DMS79 treated with DMSO at 0.1 percent for 48 hours (cell line): ENCODE results near the gene TAOK3.
"Not testable (repeated sequence)": the region's sequence is repeated elsewhere in the genome, so short reads cannot be mapped to it uniquely, and the experiment has no call there.

Source experiments
- DNase-seq: peaks from one replicate; lab custom pipeline; 2025; lab: John Stamatoyannopoulos, UW

The TAOK3 gene

GRCh38 chr12:118299791-118300460 lies 72.8 kb downstream of the TAOK3 start:
- DNase-seq: no peak

GRCh38 chr12:118297284-118297683 lies 75.4 kb downstream of the TAOK3 start:
- no peak for DNase-seq

GRCh38 chr12:118292836-118293235 lies 79.9 kb downstream of the TAOK3 start:
- no peak for DNase-seq

DNA sequence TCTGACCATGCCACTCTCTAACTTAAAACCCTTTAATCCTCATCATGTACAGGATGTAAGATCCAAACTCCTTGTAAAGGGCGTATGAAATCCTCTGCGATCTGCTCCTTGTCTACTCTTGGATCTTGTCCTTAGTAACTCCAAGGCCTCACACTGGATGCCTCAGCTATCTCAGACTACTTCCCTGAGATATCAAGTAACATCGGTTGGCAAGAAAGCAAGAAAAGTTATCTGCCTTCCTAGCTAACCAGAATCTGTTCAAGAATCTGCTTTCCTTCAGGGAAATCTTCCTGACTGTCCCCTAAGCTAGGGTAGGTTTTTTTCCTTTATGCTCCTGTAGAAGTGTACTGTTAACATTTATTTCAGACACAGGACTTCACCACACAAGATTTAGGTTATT lies 82.6 kb downstream of the TAOK3 start:
- DNase-seq: no peak

DNA sequence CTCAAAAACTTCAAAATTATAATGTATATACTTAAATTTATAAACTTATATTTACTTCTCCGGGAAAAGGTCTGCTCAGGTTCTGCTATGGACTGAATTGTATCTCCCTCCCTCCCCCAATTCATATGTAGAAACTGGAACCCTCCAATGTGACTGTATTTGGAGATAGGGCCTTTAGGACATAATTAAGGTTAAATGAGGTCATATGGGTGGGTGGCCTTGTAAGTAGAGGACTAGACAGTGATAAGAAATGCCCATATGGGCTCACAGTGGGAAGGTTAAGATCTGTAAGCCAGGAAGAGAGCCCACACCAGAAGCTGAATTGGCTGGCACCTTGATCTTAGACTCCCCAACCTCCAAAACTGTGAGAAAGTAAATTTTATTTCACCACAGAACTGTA lies 84.5 kb downstream of the TAOK3 start:
- DNase-seq: no peak

GRCh38 chr12:118287728-118288127 lies 85.0 kb downstream of the TAOK3 start:
- DNase-seq: no peak

- no peak for DNase-seq
Measured at GRCh38 chr12:118282767-118283166, 89.9 kb downstream of the TAOK3 start.

- DNase-seq: not testable (repeated sequence)
Measured at GRCh38 chr12:118278288-118278687, 94.4 kb downstream of the TAOK3 start.

GRCh38 chr12:118274066-118274465 lies 98.6 kb downstream of the TAOK3 start:
- no peak for DNase-seq

DNA sequence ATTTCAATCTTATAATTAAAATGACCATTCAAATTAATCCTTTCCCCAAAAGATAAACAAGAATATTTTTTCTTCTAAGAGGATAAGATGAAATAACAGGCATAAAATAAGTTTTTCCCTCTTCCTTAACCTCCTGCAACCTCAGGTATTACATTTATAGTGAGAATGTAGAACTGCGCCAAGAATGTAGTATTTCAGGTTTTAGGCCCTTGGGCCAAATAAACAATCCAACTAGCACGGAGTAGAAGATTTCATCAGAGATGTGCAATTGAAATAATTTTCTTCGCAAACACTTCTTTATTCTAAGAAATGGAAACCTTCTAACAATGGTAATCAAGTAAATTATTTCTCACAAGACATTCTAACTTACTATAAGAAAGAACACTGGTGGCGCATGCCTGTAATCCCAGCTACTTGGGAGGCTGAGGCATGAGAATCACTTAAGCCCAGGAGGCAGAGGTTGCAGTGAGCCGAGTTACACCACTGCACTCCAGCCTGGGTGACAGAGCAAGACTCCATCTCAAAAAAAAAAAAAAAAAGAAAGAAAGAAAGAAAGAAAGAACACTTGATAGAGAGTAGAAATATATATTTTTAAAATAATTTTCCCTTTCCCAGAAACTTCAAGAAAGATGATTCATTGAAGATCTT lies 100.8 kb downstream of the TAOK3 start:
- DNase-seq: no peak

DNA sequence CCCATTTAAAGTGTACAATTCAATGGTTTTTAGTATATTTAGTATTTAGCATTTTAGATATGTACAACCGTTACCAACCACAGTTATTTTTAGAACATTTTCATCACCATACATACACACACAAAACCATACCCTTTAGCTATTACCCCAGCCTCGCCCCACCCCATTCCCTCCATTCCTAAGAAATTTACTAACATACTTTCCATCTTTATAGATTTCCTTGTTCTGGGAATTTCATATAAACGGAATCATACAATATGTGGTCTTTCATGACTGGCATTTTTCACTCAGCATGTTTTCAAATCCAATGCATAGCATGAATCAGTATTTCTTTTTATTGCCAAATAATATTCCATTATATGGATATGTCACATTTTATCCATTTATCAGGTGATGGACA lies 101.5 kb downstream of the TAOK3 start:
- no peak for DNase-seq

DNA sequence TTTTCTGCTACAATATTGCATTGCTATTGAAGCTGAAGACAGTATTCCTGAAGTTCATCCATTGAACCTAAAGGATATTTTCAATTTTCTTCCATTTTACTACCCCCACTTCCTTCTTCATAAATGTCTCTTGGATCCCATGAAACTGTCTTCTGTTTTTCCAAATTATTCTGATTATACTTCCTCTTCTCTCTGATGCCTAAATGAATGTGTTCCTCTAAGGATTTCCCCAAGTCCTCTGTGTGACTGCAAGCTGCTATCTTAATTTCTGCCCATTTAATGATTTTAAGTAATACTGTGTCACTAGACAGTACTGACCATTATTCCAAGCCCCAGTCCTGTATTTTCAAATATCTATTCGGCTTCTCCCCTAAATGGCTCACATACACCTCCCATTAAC lies 102.9 kb downstream of the TAOK3 start:
- no peak for DNase-seq

DNA sequence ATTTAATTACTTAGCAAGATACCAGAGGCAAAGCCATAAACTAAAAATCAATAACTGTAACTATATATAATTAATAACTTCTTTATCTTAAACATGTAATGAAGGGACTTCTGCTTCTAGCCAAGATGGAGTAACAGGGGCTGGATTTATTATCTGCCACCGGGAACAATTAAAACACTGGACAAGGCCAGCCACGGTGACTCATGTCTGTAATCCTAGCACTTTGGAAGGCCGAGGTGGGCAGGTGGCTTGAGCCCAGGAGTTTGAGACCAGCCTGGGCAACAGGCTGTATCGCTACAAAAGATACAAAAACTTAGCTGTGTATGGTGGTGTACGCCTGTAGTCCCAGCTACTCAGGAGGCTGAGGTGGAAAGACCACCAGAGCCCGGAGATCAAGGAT lies 113.6 kb downstream of the TAOK3 start:
- DNase-seq: no peak

- DNase-seq: no peak
Measured at GRCh38 chr12:118256352-118256751, 116.4 kb downstream of the TAOK3 start.

- DNase-seq: no peak
Measured at GRCh38 chr12:118249547-118249946, 123.2 kb downstream of the TAOK3 start.

GRCh38 chr12:118245886-118246285 lies 126.8 kb downstream of the TAOK3 start:
- DNase-seq: not testable (repeated sequence)

GRCh38 chr12:118238888-118239287 lies 133.8 kb downstream of the TAOK3 start:
- no peak for DNase-seq

GRCh38 chr12:118237908-118238307 lies 134.8 kb downstream of the TAOK3 start:
- no peak for DNase-seq

DNA sequence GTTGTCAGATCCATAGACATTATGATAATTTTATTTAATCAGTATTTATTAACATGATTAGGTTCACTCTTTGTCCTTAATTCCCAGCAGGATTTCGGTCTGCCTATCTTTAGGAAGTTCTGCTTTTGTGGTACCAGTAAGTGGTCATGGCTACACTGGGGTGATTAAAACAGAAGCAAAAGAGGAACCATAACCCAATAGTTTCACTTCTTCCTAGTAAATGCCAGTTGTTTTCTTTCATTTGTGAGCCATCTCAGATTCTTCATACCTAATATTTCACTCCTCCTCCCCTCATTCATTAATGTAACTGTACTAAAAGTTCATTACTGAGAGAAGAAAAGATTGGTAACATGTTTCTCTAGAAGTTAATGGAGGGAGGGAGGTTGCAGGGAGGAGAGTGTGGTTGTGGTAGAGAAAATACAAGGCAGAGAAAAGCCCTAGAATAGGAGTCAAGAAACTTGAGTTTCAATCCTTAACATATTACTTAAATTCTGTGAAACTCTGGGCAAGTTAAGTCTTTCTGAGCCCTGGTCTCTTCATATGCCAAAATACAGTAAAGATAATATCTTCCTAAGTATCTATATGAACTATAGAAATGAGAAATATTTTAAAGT lies 135.5 kb downstream of the TAOK3 start:
- DNase-seq: no peak

- no peak for DNase-seq
Measured at GRCh38 chr12:118220702-118221101, 152.0 kb downstream of the TAOK3 start.

GRCh38 chr12:118219772-118220171 lies 152.9 kb downstream of the TAOK3 start:
- no peak for DNase-seq

DNA sequence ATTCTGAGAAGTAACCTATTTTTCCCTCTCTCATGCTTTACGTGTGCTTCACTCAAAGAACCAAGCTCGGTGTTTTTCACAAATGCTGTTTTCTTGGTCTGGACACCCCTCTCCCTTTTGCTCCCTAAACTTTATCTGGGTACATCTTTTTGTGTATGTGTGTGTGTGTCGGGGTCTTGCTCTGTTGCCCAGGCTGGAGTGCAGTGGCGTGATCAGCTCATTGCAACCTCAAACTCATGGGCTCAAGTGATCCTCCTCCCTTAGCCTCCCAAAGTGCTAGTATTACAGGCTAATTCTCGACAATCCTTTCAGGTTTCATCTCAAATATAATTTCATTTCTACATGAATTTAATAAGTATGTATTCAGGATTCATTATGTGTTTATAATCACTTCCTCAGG lies 153.6 kb downstream of the TAOK3 start:
- no peak for DNase-seq

- DNase-seq: no peak
Measured at GRCh38 chr12:118213452-118213851, 159.3 kb downstream of the TAOK3 start.

DNA sequence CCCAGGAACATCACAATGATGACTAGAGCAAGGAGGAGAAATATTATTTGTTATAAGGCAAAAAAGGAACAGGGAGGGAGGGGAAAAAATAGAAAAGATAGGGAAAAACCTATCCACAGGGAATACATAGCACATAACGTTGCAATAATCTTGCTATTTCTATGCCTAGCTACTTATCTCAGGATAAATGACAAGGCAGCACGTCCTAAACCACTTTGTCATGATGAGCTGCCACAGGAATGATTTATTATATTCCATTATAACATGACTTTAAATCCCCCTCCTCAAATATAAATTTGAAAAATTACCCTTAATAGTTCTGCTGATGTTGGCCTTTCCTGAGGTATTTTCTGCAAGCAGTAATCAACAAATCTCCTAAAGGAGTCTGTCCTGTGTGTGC lies 160.1 kb downstream of the TAOK3 start:
- no peak for DNase-seq
